NCI-H1436 treated with DMSO at 0.1 percent for 48 hours (cell line): ENCODE data around the gene SAP25.

Experiments used
- DNase-seq: peaks from one replicate; lab custom pipeline; 2025; lab: John Stamatoyannopoulos, UW

The SAP25 gene

GRCh38 chr7:100573691-100574361 is at the start of gene SAP25:
Gene SAP25 (minus strand): TSS chr7:100573900. CDS start chr7:100573742, 158 bp downstream.
- DNase-seq = no peak

DNA sequence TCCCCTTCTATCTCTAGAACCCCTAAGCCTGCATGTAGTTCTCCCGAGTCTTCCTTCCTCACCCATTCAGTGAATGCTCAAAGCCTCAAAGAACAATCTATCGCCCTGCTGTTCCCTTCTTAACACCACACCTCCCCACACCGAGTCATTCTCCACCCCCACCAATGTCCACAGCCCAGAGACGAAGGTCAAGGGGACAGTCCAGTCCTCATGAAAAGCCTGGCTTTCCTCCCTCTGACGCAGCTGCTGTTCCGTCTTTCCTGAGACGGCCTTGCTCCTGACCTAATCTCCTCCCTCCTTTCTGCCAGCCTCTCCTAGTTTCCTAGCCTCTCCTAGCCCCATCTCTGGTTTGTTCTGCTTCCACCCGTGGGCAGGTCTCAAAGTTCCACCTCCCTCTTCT is 47.9 kb upstream of the SAP25 start:
- DNase-seq = no peak

DNA sequence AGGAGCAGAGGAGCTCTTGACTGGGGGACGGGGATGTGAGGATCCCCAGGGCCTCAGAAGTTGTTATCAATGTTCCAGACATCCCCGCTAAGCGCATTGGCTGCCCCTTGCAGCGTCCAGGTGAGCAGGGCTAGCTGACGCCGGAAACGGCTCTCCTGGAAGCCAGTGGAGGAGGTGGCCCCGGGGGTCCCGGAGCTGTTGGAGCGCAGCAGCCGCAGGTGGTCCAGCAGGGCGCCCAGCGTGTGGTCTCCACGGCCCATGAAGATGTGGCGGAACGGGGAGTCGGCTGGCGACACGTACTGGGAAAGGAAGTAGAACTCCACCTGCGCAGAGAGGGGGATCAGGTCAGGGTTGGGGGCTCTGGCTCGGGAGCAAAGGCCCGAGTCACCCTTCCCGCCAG is 47.1 kb upstream of the SAP25 start:
- no peak for DNase-seq

DNA sequence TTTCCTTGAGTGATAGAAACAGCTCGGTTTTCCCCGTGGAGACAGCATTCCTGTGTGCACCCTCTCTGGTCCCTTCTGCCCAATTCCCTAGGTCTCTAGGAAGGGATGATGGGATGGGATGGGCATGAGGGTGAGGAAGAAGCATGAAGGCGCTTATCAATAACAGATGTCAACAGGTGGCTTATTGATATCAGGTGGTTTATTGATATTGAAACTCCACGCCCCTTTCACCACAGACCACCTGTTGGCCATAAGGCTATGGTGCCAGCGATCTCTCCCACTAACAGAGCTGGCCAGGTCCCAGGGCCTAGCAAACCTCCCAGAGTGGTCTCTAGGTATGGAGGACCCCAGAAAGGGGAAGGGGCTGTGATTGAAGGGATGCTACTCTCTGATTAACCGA is 46.5 kb upstream of the SAP25 start:
- no peak for DNase-seq

GRCh38 chr7:100614308-100614861 is 40.7 kb upstream of the SAP25 start:
- no peak for DNase-seq

GRCh38 chr7:100613412-100614175 is 39.9 kb upstream of the SAP25 start:
- DNase-seq = no peak

- no peak for DNase-seq
Observed at GRCh38 chr7:100612730-100613390, 39.2 kb upstream of the SAP25 start.

GRCh38 chr7:100611983-100612729 is 38.5 kb upstream of the SAP25 start, which contains the start of gene MOSPD3:
Gene MOSPD3 (plus strand): TSS chr7:100612540. CDS start chr7:100612792, 252 bp downstream.
- DNase-seq = peak; percentile 96

DNA sequence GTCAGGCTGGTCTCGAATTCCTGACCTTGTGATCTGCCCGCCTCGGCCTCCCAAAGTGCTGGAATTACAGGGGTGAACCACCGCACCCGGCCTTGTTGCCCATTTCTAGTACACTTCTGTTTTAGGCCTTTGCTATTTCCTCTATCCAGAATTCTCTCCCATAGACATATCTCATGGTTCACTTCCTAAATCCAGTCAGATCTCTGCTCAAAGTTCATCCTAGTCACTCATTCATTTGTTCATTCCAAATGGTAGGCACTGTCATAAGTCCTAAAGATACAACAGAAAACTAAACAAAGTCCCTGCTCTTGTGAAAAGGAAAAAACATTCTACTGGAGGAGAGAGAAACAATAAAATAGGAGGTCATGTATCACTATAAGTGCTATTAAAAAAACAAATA is 36.3 kb upstream of the SAP25 start:
- no peak for DNase-seq

- no peak for DNase-seq
Observed at GRCh38 chr7:100607111-100607510, 33.4 kb upstream of the SAP25 start.

DNA sequence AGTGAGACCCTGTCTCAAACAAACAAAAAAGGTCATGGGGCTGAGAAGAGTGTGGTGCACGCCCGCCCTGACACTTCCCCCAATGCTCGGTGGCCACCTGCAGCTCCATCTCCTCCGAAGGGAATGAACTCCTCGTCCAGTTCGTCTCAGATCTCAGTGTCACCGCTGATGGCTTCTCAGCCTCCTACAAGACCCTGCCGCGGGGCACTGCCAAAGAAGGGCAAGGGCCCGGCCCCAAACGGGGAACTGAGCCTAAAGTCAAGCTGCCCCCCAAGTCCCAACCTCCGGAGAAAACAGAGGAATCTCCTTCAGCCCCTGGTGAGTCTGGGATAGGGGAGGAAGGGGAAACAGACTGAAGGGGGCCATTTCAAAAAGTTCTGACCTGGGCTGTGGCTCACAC is 32.6 kb upstream of the SAP25 start:
- no peak for DNase-seq

DNA sequence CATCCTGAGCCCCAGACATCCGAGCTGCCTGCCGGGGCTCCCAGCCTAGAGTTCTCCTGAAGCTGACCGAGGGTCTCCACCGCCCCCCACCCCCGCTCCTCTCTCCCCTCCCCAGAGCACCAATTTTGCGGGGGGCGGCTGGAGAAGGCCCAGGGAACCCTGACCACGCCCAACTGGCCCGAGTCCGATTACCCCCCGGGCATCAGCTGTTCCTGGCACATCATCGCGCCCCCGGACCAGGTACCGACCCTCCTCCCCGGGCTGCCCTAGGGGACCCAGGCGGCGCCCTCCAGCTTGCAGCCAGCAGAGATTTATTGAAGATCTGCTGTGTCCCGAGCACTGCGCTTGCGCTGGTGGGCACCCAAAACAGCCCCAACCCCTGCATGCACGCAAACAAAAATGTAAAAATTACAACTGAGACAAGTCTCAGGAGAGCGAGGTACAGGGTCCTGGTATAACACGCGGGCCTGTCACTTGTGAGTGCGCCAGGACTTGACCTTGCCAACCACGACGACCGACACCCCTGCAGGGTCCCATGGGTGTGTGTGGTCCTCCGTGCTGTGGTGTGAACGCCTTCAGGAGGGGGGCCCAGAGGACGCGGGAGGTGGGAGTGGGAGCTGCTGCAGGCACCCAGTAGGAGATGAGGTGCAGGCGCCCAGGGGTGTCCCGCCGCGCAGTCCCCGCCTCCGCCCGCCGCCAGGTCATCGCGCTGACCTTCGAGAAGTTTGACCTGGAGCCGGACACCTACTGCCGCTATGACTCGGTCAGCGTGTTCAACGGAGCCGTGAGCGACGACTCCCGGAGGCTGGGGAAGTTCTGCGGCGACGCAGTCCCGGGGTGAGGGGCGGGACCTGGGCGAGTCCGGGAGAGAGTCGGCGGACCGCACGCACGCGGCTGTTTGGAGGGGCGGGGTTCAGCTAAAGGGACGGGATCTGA is 31.5 kb upstream of the SAP25 start:
- DNase-seq = no peak

DNA sequence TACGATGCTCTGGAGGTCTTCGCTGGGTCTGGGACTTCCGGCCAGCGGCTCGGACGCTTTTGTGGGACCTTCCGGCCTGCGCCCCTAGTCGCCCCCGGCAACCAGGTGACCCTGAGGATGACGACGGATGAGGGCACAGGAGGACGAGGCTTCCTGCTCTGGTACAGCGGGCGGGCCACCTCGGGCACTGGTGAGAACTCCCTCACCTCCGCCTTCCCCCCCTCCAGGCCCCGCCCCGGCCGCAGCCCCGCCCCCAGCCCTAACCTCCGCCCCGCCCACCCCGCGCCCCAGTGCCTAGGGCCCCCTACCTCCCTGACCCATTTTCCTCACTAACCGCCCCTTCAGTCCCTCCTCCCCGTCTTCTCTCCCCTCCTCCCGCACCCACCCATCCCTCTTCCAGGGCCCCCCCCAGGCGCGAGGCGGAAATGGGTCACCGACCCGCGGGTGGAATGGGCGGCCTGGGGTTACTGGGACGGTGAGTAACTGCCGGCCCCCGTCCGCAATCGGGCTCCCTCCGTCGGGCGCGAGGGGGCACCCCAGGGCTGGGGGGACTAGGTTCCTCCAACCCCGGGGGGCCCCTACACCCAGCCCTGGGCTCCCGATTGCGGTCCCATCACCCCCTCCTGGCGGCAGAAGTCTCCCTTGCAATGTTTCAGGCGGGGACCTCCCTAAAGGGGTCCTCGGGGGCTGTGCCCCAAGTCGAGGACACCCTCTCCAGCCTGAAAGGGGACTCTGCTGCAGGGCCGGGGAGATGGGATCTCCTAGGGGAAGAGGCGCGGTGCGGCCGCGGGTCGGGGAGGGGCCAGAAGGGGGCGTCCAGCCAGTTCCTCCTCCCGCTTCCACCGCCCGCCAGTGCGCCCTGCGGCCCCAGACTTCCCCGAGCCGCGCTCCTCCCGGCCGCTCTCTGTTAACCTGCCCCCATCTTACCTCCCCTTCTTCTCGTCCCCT is 30.6 kb upstream of the SAP25 start:
- DNase-seq = no peak

DNA sequence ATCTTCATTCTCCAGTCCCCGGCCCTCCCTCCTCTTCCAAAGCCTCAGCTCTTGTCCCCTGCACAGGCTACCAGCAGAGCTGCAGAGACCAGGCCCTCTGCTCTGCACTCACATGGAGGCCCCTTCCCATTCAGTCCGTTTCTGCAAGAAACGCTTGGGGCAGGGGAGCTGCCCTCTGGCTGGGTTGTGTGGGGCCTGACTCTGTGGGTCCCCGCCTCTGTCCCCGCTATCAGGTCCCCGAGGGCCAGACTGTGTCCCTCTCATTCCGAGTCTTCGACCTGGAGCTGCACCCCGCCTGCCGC is 30.0 kb upstream of the SAP25 start:
- DNase-seq = no peak

- no peak for DNase-seq
Observed at GRCh38 chr7:100602889-100603725, 29.4 kb upstream of the SAP25 start.

- no peak for DNase-seq
Observed at GRCh38 chr7:100600730-100601038, 27.0 kb upstream of the SAP25 start.

DNA sequence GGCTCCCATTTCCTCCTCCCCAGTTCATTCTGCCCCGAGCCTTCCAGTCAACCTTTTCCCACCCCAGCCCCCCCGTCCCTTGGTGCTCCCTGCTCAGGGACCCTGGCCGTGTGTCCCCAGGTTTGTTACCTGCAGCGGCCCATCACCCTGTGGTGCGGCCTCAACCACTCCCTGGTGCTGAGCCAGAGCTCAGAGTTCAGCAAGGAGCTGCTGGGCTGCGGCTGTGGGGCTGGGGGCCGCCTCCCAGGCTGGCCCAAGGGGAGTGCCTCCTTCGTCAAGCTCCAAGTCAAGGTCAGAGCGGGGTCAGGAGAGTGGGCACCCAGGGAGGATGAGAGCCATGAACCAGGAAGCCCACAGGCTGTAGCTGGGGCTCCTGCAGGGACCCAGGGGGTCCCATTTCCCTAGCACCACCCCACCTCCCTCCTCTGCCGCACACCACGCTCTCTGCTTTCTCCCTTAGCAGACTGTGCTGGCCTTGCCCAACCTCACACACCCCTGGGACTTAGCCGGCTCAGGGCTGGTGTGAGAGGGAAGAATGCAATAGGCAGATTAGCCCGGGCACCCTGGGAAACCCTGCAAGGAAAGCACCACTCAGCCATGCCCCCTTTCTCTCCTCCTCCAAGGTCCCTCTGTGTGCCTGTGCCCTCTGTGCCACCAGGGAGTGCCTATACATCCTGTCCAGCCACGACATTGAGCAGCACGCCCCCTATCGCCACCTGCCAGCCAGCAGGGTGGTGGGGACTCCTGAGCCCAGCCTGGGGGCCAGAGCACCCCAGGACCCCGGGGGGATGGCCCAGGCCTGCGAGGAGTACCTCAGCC is 26.4 kb upstream of the SAP25 start:
- no peak for DNase-seq

DNA sequence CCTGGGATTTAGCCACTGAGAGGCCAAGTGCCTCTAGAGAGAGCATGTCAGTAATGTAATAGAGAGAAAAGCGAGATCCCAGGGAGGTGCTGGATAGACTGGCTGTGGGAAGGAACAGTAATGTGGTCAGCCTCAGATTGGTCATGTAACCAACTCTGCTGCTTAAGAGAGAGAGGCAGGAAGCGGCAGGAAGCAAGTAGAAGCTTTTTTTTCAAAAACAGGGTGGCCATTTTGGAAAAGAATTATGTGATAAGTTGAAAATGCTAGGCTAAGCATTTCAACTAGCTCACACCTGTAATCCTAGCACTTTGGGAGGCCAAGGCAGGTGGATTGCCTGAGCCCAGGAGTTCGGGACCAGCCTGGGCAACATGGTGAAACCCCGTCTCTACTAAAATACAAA is 24.7 kb upstream of the SAP25 start:
- no peak for DNase-seq
